ENCODE measurements around the gene PKD2.

The PKD2 gene

DNA sequence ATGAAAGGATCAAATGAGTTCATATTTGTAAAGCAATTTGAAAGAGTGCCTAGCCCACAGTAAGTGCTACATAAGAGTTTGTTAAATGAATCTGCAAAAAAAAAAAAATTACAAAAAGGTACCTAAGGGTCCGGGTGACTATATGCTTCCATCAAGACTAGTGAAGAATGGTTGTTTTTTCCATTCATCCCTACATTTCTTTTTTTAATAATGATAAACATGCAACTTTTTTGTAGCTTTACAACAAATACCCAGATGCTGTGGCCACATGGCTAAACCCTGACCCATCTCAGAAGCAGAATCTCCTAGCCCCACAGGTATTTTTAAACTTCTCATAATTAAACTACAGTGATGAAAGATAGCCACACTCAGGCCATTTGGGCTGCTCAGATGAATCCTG, 27.6 kb upstream of the PKD2 start:
- TF ChIP-seq, protein P1, sequence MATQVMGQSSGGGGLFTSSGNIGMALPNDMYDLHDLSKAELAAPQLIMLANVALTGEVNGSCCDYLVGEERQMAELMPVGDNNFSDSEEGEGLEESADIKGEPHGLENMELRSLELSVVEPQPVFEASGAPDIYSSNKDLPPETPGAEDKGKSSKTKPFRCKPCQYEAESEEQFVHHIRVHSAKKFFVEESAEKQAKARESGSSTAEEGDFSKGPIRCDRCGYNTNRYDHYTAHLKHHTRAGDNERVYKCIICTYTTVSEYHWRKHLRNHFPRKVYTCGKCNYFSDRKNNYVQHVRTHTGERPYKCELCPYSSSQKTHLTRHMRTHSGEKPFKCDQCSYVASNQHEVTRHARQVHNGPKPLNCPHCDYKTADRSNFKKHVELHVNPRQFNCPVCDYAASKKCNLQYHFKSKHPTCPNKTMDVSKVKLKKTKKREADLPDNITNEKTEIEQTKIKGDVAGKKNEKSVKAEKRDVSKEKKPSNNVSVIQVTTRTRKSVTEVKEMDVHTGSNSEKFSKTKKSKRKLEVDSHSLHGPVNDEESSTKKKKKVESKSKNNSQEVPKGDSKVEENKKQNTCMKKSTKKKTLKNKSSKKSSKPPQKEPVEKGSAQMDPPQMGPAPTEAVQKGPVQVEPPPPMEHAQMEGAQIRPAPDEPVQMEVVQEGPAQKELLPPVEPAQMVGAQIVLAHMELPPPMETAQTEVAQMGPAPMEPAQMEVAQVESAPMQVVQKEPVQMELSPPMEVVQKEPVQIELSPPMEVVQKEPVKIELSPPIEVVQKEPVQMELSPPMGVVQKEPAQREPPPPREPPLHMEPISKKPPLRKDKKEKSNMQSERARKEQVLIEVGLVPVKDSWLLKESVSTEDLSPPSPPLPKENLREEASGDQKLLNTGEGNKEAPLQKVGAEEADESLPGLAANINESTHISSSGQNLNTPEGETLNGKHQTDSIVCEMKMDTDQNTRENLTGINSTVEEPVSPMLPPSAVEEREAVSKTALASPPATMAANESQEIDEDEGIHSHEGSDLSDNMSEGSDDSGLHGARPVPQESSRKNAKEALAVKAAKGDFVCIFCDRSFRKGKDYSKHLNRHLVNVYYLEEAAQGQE (IDR thresholded peaks at IDR 0.05; ENCODE audit: insufficient read depth in 1 of 2, low read depth in 2 of 2, low read length in 2 of 2), result no peak
- no peak for TF ChIP-seq FOXP2 (optimal IDR thresholded peaks at IDR 0.05; ENCODE audit: borderline replicate concordance, extremely low read depth, extremely low read length, insufficient read depth)
- no peak for TF ChIP-seq POLR2AphosphoS5 (IDR thresholded peaks at IDR 0.05; ENCODE audit: low read depth, low read length)
- TF ChIP-seq TAF1 (IDR thresholded peaks at IDR 0.05; ENCODE audit: borderline replicate concordance, insufficient read depth, low read length), result no peak
- no peak for TF ChIP-seq SIN3A (IDR thresholded peaks at IDR 0.05; ENCODE audit: borderline replicate concordance, insufficient read depth, low read length)

DNA sequence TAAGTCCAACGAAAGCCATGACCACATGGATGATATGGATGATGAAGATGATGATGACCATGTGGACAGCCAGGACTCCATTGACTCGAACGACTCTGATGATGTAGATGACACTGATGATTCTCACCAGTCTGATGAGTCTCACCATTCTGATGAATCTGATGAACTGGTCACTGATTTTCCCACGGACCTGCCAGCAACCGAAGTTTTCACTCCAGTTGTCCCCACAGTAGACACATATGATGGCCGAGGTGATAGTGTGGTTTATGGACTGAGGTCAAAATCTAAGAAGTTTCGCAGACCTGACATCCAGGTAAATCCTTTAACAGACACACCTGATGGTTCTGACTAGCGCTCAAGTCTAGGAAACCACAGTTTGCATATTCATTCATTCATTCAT, 25.9 kb upstream of the PKD2 start:
- TF ChIP-seq, protein P1 (IDR thresholded peaks at IDR 0.05; ENCODE audit: insufficient read depth in 1 of 2, low read depth in 2 of 2, low read length in 2 of 2), result no peak
- no peak for TF ChIP-seq TAF1 (IDR thresholded peaks at IDR 0.05; ENCODE audit: borderline replicate concordance, insufficient read depth, low read length)
- TF ChIP-seq POLR2AphosphoS5 (IDR thresholded peaks at IDR 0.05; ENCODE audit: low read depth, low read length), result no peak; the same call in 1 of the 2 replicates
- TF ChIP-seq FOXP2 (optimal IDR thresholded peaks at IDR 0.05; ENCODE audit: borderline replicate concordance, extremely low read depth, extremely low read length, insufficient read depth), result no peak
- TF ChIP-seq SIN3A (IDR thresholded peaks at IDR 0.05; ENCODE audit: borderline replicate concordance, insufficient read depth, low read length), result no peak

DNA sequence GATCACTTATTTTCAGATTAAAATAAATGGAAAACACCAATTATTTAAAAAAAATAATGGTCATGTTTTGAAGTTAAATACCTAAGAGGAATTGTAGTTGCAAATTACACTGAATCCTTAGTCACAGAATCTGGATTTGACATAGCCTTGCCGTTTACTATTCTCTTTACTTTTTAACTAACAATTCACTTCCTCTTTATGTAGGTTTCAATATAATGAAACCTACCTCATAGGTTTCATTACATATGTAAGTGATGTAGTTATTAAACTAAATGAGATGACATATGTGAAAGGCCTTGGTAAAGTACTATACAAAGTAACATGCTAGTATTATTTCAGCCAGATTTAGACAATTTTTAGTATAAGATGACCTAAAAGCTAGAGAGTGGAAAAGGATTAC, 25.4 kb upstream of the PKD2 start:
- no peak for TF ChIP-seq SIN3A (IDR thresholded peaks at IDR 0.05; ENCODE audit: borderline replicate concordance, insufficient read depth, low read length)

DNA sequence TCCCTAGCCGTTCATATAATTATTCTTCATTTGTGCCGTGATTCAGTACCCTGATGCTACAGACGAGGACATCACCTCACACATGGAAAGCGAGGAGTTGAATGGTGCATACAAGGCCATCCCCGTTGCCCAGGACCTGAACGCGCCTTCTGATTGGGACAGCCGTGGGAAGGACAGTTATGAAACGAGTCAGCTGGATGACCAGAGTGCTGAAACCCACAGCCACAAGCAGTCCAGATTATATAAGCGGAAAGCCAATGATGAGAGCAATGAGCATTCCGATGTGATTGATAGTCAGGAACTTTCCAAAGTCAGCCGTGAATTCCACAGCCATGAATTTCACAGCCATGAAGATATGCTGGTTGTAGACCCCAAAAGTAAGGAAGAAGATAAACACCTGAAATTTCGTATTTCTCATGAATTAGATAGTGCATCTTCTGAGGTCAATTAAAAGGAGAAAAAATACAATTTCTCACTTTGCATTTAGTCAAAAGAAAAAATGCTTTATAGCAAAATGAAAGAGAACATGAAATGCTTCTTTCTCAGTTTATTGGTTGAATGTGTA, 24.9 kb upstream of the PKD2 start:
- TF ChIP-seq TAF1 (IDR thresholded peaks at IDR 0.05; ENCODE audit: borderline replicate concordance, insufficient read depth, low read length), result no peak
- no peak for TF ChIP-seq SIN3A (IDR thresholded peaks at IDR 0.05; ENCODE audit: borderline replicate concordance, insufficient read depth, low read length)
- no peak for TF ChIP-seq POLR2AphosphoS5 (IDR thresholded peaks at IDR 0.05; ENCODE audit: low read depth, low read length)
- TF ChIP-seq, protein P1 (IDR thresholded peaks at IDR 0.05; ENCODE audit: insufficient read depth in 1 of 2, low read depth in 2 of 2, low read length in 2 of 2), result no peak
- no peak for TF ChIP-seq FOXP2 (optimal IDR thresholded peaks at IDR 0.05; ENCODE audit: borderline replicate concordance, extremely low read depth, extremely low read length, insufficient read depth)

DNA sequence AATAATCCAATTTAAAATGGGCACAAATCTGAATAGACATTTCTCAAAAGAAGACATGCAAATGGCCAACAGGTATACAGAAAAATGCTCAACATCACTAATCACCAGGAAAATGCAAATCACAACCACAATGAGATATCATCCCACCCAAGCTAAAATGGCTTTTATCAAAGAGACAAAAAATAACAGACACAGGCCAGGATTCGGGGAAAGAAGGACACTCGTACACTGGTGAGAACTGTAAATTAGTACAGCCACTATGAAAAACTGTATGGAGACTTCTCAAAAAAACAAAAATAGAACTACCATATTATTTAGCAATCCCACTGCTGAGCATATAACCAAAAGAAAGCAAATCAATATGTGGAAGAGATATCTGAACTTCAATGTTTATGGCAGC, 23.4 kb upstream of the PKD2 start:
- 0 out of 2 replicates have a peak, but pooled peaks have one; percentile 10 for TF ChIP-seq SIN3A (IDR thresholded peaks at IDR 0.05; ENCODE audit: borderline replicate concordance, insufficient read depth, low read length)
- no peak for TF ChIP-seq TAF1 (IDR thresholded peaks at IDR 0.05; ENCODE audit: borderline replicate concordance, insufficient read depth, low read length)

DNA sequence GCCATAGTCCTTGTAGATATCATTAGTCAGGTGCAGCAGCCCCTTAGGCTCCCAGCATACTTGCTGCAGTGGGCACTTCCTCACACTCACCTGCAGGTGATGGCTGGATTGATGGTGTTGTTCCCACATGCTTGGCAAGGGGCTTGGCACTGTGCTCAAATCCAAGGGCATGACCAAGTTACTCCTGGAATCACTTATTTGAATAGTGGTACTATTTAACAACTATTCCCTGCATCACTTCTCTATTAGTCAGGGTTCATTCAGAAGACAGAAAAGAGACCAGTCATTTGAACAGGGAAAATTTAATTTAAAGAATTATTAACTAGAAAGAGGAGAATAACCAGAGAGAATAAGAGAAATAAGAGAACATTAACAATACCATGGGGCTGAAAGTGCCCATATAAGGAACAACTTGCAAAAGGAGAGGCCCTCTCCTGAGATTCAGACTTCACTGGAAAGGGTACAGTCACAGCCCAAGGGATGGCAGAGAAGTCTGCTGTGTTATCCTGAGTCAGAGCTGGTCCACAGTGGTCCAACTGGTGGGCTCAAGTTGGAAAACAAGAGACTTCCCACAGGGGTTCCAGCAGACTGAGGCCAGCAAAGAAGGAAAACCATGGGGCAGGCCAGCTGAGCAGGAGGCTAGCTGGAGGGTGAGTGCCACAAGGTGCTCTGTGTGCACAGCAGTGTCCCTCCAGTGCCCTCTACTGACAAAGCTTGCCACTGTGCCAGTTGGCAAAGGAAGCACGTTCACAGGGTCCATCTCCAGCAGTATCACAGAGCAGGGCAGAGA, 22.1 kb upstream of the PKD2 start:
- TF ChIP-seq, protein P1 (IDR thresholded peaks at IDR 0.05; ENCODE audit: insufficient read depth in 1 of 2, low read depth in 2 of 2, low read length in 2 of 2), result no peak
- peak; percentile 24 for TF ChIP-seq FOXP2 (optimal IDR thresholded peaks at IDR 0.05; ENCODE audit: borderline replicate concordance, extremely low read depth, extremely low read length, insufficient read depth)
